Measurements from ENCODE around the gene ERBB4.
"Not testable (repeated sequence)": the region's sequence is repeated elsewhere in the genome, so short reads cannot be mapped to it uniquely, and the experiment has no call there.

Gene ERBB4

DNA sequence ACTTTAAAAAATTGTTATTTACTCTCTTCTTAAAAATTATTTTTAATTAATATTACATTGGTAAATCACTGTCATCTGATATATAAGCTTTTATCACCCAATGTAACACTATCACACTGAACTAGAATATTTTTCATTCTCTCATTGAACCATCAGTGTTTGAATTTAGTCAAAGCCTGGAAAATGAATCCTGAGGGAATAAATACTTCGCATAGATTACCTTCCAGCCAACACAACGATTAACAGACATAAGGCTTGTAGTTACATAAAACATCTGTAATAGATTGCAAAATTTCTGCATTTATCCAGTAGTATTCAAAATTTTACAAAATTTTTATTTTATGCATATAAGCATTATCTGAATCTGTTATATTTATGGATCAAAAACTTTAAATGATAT, 314.9 kb downstream of the ERBB4 start:
- DNase-seq (ENCODE audit: low read depth) = no peak

DNA sequence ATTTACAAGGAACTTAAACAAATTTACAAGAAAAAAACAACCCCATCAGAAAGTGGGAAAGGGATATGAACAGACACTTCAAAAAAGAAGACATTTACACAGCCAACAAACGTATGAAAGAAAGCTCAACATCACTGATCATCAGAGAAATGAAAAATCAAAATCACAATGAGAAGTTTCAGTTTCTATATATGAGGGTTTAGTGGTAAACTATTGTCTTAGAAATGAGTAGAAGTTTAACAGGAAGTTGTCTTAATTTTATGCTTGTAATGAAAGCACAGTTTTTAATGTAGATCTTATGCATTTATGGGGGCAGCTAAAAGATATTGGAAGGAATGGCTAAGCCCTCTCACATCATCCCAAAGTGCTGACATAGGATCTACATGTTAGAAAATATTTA, 325.4 kb downstream of the ERBB4 start:
- no peak for DNase-seq (ENCODE audit: low read depth)

GRCh38 chr2:212208467-212208866, 330.1 kb downstream of the ERBB4 start:
- DNase-seq (ENCODE audit: low read depth) = no peak

- no peak for DNase-seq (ENCODE audit: low read depth)
These were observed 340.8 kb downstream of the ERBB4 start for GRCh38 chr2:212197776-212198175.

- no peak for DNase-seq (ENCODE audit: low read depth)
These were observed 343.0 kb downstream of the ERBB4 start for GRCh38 chr2:212195626-212196025.

DNA sequence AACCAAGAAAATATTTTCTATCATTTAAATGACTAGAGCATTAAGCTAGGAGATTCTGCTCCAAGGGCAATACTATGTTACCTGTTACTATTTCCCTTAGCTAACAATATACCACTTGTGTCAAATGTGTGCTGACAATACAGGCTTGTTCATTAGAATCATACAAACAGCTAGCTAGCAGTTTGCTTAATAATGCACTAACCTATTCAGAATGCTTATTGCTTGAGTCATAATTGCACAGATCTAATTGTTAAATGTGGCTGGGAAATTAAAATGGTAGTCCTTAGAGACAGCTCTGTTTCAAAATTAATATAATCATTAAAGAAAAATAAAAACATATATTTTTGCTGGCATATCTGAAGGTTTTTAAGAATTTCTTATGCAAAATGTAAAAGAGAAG, 344.2 kb downstream of the ERBB4 start:
- no peak for DNase-seq (ENCODE audit: low read depth)

- no peak for DNase-seq (ENCODE audit: low read depth)
These were observed 344.8 kb downstream of the ERBB4 start for GRCh38 chr2:212193803-212194202.

DNA sequence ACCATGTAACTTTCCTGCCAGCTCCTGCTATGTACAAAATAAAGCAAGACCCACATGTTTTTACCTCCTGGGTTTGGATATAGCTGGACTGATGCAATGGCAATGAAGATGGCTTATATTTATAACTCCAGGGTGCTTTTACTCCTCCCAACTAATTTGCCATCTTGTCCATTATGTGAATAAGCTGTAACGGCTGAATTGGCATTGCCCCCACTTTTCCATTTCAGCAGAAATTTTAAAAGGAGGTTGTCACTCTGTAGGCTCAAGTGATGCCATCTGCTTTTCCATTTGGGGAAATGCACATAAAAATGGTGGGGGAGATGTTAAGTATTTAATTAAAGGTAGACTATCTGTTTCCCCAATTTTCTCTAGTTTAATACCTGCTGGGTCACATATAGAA, 345.5 kb downstream of the ERBB4 start:
- no peak for DNase-seq (ENCODE audit: low read depth)

DNA sequence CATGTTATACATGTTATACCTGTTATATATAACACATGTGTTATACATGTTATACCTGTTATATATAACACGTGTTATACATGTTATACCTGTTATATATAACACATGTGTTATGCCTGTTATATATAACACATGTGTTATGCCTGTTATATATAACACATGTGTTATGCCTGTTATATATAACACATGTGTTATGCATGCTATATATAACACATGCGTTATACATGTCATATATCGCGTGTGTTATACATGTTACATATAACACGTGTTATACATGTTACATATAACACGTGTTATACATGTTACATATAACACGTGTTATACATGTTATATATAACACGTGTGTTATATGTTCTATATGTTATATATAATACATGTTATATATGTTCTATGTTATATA, 347.2 kb downstream of the ERBB4 start:
- DNase-seq (ENCODE audit: low read depth) = not testable (repeated sequence)

GRCh38 chr2:212186166-212186565, 352.4 kb downstream of the ERBB4 start:
- no peak for DNase-seq (ENCODE audit: low read depth)

DNA sequence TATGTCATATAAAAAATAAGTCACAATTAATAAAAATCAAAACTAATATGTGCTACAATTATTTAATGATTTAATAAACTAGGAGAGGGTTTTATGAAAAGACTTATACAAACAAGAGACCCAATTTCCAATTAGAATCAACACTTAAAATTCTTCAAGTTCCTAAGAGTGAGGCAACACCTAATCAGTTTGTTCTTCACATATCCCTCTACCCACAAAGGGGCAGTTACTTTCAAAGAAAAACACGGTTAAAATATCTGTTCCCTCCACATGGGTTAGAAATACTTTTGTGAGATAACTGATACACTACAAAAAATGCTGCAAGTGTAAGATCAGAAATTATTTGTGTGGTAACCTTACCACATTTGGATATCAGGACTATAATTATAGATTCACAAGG, 357.0 kb downstream of the ERBB4 start:
- no peak for DNase-seq (ENCODE audit: low read depth)

- no peak for DNase-seq (ENCODE audit: low read depth)
These were observed 358.1 kb downstream of the ERBB4 start for GRCh38 chr2:212180408-212181083.

DNA sequence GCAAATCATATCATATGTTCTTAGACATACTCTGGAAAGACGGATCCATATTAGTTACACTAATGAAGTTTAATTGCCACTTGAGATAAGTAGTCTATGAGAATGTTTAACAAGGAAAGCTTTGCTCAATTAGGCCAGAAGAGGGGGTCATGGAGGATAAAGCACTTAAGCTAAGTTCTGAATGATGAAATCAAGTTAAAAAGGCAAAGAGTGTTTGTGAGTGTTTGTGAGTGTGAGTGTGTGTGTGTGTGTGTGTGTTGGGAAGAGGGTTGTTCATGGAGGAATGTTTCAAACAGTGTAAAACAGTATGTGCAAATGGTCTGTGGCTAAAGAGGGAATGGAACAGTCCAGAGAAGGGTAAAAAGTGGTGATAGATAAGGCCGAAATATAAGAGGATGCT, 360.9 kb downstream of the ERBB4 start:
- DNase-seq (ENCODE audit: low read depth) = no peak

GRCh38 chr2:212176151-212176550, 362.5 kb downstream of the ERBB4 start:
- DNase-seq (ENCODE audit: low read depth) = no peak

GRCh38 chr2:212173756-212174510, 364.7 kb downstream of the ERBB4 start:
- DNase-seq (ENCODE audit: low read depth) = no peak

DNA sequence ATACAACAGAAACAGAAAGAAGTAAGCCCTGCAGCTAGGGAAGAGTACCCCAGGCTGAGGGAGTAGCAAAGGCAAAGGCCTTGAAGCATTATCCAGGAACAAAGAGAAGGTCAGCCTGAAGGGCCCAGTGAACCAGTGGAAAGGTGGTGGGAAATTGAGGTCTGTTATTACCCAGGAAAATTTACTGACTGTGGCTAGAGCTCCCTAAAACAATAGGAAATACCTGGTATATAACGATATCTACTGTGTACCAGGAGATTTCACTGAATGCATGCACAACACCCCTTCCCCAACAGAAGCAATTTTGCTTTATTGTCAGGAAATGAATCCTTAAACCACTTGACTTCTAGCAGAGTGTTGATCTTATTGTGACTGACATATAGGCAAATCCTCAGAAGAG, 365.3 kb downstream of the ERBB4 start:
- DNase-seq (ENCODE audit: low read depth) = no peak

DNA sequence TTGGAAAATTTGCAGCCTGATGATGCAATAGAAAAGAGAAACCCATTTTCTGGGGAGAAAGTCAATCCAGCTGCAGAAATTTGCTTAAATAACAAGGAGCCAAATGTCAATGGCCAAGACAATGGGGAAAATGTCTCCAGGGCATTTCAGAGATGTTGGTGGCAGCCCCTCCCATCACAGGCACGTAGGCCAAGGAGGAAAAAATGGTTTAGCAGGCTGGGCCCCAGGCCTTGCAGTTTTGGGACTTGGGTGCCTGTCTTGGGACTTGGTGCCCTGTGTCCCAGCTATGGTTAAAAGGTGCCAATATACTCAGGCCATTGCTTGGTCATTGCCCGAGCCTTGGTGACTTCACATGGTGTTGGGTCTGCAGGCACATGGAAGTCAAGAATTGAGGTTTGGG, 368.2 kb downstream of the ERBB4 start:
- no peak for DNase-seq (ENCODE audit: low read depth)

DNA sequence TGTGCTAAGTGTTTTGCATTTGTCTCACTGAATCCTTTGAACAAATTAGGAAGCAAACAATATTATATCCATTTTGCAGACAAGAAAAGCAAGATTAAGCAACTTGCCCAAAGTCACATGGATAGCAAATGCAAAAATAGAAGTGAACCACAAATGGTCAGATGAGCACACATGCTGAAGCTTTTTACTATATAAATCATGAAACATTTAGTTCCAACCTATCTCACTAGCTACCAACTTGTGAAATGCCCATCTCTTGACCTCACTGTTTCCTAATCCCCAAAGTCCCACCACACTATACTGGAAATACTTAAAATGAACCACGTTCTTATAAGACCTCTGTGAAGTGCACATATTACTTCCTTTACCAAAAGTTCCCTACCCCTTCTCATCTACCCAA, 380.5 kb downstream of the ERBB4 start:
- DNase-seq (ENCODE audit: low read depth) = no peak

DNA sequence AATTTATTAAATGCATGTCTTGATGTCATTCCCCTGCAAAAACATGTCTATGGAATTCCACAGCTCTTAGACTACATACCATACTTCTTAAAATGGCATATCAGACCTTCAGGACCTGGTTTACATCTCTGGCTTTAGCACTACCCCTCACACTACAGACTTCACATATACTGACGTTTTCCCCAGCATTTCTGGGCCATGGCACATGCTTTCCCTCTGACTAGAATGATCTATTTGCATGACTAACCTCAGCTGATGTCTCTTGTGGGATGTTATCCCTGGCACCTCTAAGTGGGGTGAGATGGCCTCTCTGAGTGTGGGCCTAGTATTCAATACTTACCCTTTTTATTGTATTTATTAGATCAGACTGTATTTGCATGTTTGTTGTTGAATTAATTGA, 381.6 kb downstream of the ERBB4 start:
- no peak for DNase-seq (ENCODE audit: low read depth)

DNA sequence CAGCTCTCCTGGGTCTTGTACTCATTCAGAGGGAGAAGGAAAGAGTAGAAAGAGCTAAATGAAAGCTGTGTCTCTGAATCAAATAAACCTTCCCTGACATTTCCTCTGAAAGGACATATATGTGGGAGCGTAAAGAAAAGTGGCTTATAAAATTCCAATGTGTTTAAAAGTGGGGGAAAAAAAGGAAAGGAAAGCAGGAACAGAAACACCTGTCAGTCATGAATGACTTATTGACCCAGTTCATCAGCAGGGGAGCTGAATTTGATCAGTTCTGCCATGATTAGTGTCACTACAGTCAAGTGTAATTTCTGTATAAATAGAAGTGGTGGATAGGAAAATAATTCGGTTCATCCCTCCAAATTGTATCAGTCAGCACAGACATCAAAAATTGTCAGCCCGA, 382.5 kb downstream of the ERBB4 start:
- DNase-seq (ENCODE audit: low read depth) = no peak

GRCh38 chr2:212154477-212154878, 384.1 kb downstream of the ERBB4 start:
- no peak for DNase-seq (ENCODE audit: low read depth)

- DNase-seq (ENCODE audit: low read depth) = no peak
These were observed 384.7 kb downstream of the ERBB4 start for GRCh38 chr2:212153923-212154322.

DNA sequence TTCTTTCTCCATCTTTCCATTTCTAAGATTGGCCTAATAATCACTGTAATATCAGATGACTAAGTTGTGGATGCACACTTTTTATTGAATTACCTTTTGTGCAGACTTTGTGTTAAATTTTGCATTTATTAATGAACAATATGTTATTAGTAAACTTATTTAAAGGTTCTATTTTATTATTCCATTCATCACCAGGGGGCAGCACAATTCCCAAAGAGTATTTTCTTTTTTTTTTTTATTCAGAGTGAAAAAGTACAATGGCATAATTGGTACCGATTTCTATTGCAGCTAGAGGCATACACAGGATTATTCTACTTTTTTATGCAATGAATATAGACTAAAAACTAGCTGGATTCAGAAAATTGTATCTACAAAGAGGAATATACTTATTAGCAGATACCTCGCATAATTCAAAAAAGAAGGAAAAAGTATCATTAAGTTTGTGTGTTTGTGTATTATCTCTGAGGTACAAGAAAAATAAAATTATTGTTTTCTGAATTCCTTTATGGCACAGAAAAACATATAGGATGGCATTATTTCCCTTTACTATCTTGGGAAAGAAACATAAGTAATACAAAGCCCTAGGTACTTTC, 390.6 kb downstream of the ERBB4 start:
- no peak for DNase-seq (ENCODE audit: low read depth)

DNA sequence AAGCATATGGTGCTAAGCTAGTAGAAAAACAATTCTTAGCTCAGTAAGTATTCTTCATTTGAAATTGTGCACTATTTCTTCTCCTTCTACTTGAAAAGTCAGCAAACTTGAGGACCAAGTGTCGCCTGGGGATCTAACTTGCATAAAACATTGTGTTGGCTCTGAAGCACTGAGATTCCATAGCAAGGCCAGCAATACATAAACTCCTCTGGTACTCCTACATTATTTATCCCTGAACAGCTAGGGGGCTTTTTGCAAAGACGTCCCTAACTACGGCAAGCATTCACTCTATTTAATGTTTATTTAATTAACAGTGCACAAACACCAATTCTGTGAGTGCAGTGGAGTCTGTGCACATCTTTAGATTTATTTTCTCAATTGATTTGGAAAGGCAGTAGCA, 392.2 kb downstream of the ERBB4 start:
- no peak for DNase-seq (ENCODE audit: low read depth)

Measured in stimulated activated CD4-positive, alpha-beta T cell treated with anti-CD3 and anti-CD28 coated beads, Interleukin-2, amount 100 ng/mL, for 4 hours (primary cell).